GM12878 (cell line): Measurements from ENCODE around the gene NUDT5. TPM values are rescaled to one million over a fixed set of nuclear protein-coding genes. Genes with fewer than 3 reads are reported as not detected.

ENCODE experiments used
- ATAC-seq: fragments of 200-7000 bp; cut with Tn5 transposase; 3 replicates; pipeline ENCODE4 v1.9.1; 2020; ENCODE audit warnings: mild to moderate bottlenecking, moderate library complexity
- BruUV-seq: library from RNA; stranded (reverse); fragments of 400-500 nt; replicated peaks from 2 replicates; lab custom pipeline; 2021; lab: Mats Ljungman, UMichigan
- CTCF ChIA-PET: fragments of 300-600 bp; sonication (Branson Sonifier 250); formaldehyde crosslinking; extraction: SDS; loops from one replicate; lab custom pipeline; 2021; ENCODE audit warnings: inconsistent platforms; lab: Yijun Ruan, JAX
- POLR2A ChIA-PET: fragments of 350-600 bp; formaldehyde crosslinking; extraction: SDS; loops from one replicate; lab custom pipeline; 2021; ENCODE audit warnings: inconsistent platforms; lab: Charles Lee
- RAD21 ChIA-PET: fragments of 300-600 bp; sonication (Branson Sonifier 250); formaldehyde crosslinking; loops from one replicate; lab custom pipeline; 2023; ENCODE audit warnings: antibody characterized with exemption; ENCODE audit not compliant: unreplicated experiment; lab: Charles Lee
- SMC1A ChIA-PET: fragments of 300-600 bp; sonication (Branson Sonifier 250); formaldehyde crosslinking; loops from one replicate; lab custom pipeline; 2023; ENCODE audit not compliant: unreplicated experiment, uncharacterized antibody; lab: Charles Lee
- DNase-seq: peaks from one replicate; pipeline ENCODE4 v3.0.0-alpha.2; 2011; ENCODE audit warnings: low read depth, low spot score
- FAIRE-seq: peaks from 3 replicates; lab custom pipeline; 2011; peaks lifted over from hg19 to GRCh38; lab: Jason Lieb, UNC
- H2AFZ ChIP-seq: 2 replicates; pipeline ENCODE4 v1.6.0; 2011; ENCODE audit warnings: low read depth, low read length, control low read depth; ENCODE audit not compliant: control insufficient read depth
- H3K27ac ChIP-seq: 2 replicates; pipeline ENCODE4 v1.5.1; 2011; ENCODE audit warnings: control low read depth; ENCODE audit not compliant: control insufficient read depth, insufficient read depth
- H3K27me3 ChIP-seq, 2 experiments: replicated peaks in 1 of 2; 2 replicates each; pipeline versions ENCODE4 v1.6.0 to v1.6.1; 2011; ENCODE audit warnings: low read length in 1 of 2; ENCODE audit not compliant: control insufficient read depth in 2 of 2, insufficient read depth in 2 of 2
- H3K36me3 ChIP-seq, 2 experiments: 2 replicates each; pipeline ENCODE4 v1.5.1; 2011; ENCODE audit warnings: low read length in 1 of 2; ENCODE audit not compliant: control insufficient read depth in 2 of 2, insufficient read depth in 2 of 2
- H3K4me1 ChIP-seq: 2 replicates; pipeline ENCODE4 v1.6.1; 2011; ENCODE audit warnings: mild to moderate bottlenecking, low read length, moderate library complexity, mixed read lengths; ENCODE audit not compliant: control insufficient read depth, insufficient read depth
- H3K4me2 ChIP-seq: 2 replicates; pipeline ENCODE4 v1.6.0; 2011; ENCODE audit warnings: control low read depth; ENCODE audit not compliant: control insufficient read depth, insufficient read depth
- H3K4me3 ChIP-seq: fragments of 200-600 bp; sonication (generic); 2 replicates; pipeline ENCODE4 v1.5.1; 2016
- H3K79me2 ChIP-seq: 2 replicates; pipeline ENCODE4 v1.6.0; 2011; ENCODE audit warnings: low read length; ENCODE audit not compliant: control insufficient read depth, insufficient read depth
- H3K9ac ChIP-seq: 2 replicates; pipeline ENCODE4 v1.8.0; 2011; ENCODE audit warnings: low read length, control low read depth, mixed read lengths; ENCODE audit not compliant: control insufficient read depth, insufficient read depth
- H3K9me3 ChIP-seq: replicated peaks from 3 replicates; pipeline ENCODE4 v1.5.1; 2011; ENCODE audit warnings: mild to moderate bottlenecking, low read length; ENCODE audit not compliant: control insufficient read depth, insufficient read depth
- H4K20me1 ChIP-seq: 2 replicates; pipeline ENCODE4 v1.6.0; 2011; ENCODE audit not compliant: control insufficient read depth, insufficient read depth
- BCL11A ChIP-seq: IDR thresholded peaks from 2 replicates; pipeline ENCODE4 v1.6.1; 2011; ENCODE audit warnings: low read depth, low read length
- BCLAF1 ChIP-seq: fragments of 450-650 bp; IDR thresholded peaks from 2 replicates; pipeline ENCODE4 v1.6.1; 2017; ENCODE audit warnings: antibody characterized with exemption, mild to moderate bottlenecking, moderate library complexity
- CBX5 ChIP-seq: sonication (generic); IDR thresholded peaks from 2 replicates; pipeline ENCODE4 v1.6.1; 2016; ENCODE audit warnings: low read depth, moderate library complexity, mild to moderate bottlenecking, inconsistent platforms
- ELK1 ChIP-seq: IDR thresholded peaks from 2 replicates; pipeline ENCODE4 v1.6.1; 2012; ENCODE audit warnings: low read depth, low read length, improper control_type of control experiment
- MAX ChIP-seq: IDR thresholded peaks from 2 replicates; pipeline ENCODE4 v1.6.1; 2012; ENCODE audit warnings: low read depth, low read length, improper control_type of control experiment
- NKRF ChIP-seq: fragments of 450-650 bp; conservative IDR thresholded peaks from 2 replicates; pipeline ENCODE4 v1.6.1; 2017; ENCODE audit warnings: mild to moderate bottlenecking, moderate library complexity
- NR2C2 ChIP-seq: IDR thresholded peaks from 2 replicates; pipeline ENCODE4 v1.6.1; 2011; ENCODE audit warnings: borderline replicate concordance, low read depth; ENCODE audit not compliant: control insufficient read depth, insufficient read length
- RELA ChIP-seq: fragments of 450-650 bp; IDR thresholded peaks from 2 replicates; pipeline ENCODE4 v1.8.0; 2014; ENCODE audit warnings: borderline replicate concordance; ENCODE audit not compliant: partially characterized antibody
- RFX5 ChIP-seq: IDR thresholded peaks from 2 replicates; pipeline ENCODE4 v1.6.1; 2011; ENCODE audit warnings: low read depth, low read length, improper control_type of control experiment
- SP1 ChIP-seq: IDR thresholded peaks from one replicate; pipeline ENCODE4 v1.6.1; 2011; ENCODE audit warnings: low read depth, low read length
- STAT3 ChIP-seq: IDR thresholded peaks from 2 replicates; pipeline ENCODE4 v1.6.1; 2011; ENCODE audit warnings: low read depth, low read length, improper control_type of control experiment
- TCF7 ChIP-seq: IDR thresholded peaks from 2 replicates; pipeline ENCODE4 v1.6.1; 2014; ENCODE audit warnings: antibody characterized with exemption, borderline replicate concordance
- YBX1 ChIP-seq: fragments of 450-650 bp; IDR thresholded peaks from 2 replicates; pipeline ENCODE4 v1.6.1; 2016; ENCODE audit warnings: antibody characterized with exemption
- ZSCAN29 ChIP-seq: fragments of 450-650 bp; IDR thresholded peaks from 2 replicates; pipeline ENCODE4 v1.6.1; 2017; ENCODE audit warnings: mild to moderate bottlenecking, moderate library complexity
- WGBS: methylation state at CpG from one replicate; pipeline ENCODE4 v1.1.6; 2016; ENCODE audit warnings: low lambda C conversion rate; ENCODE audit not compliant: insufficient replicate concordance, insufficient coverage; ENCODE audit errors: missing lambda C conversion rate; 5-methylcytosine and 5-hydroxymethylcytosine counted together
- in situ Hi-C: fragments of 300-500 bp; cut with MboI; formaldehyde crosslinking; loops from 9 replicates; pipeline ENCODE4 v1.14.3; 2018; ENCODE audit warnings: mixed read lengths
- intact Hi-C: fragments of 100-400 bp; cut with micrococcal nuclease; formaldehyde crosslinking; loops from one replicate; pipeline ENCODE4 v1.14.2; 2022; ENCODE audit not compliant: unreplicated experiment
- polyA plus RNA-seq, 11 experiments: library from polyadenylated mRNA; depleted of rRNA in 4 of 11; unstranded in 6 of 11; stranded (reverse) in 5 of 11; fragments of >200 nt; fragmentation: Nextera tagmentation in 4 of 11; fragmentation: Illumina TruSeq in 1 of 11; extraction: Ambion mirVana in 4 of 11; extraction: Trizol in 1 of 11; gene quantifications; 1 replicate in 1 of 11; 2 replicates in 10 of 11; pipeline versions ENCODE4 v1.2.1 to v1.2.3, GENCODE V29; 2011 to 2016; ENCODE audit warnings: inconsistent platforms in 2 of 11, missing spikeins in 2 of 11, low read depth in 1 of 11
- total RNA-seq, 4 experiments: library from RNA; depleted of rRNA in 3 of 4; stranded (reverse); fragments of >200 nt in 3 of 4; fragmentation: Illumina TruSeq in 1 of 4; extraction: Trizol in 1 of 4; gene quantifications; 2 replicates each; pipeline versions ENCODE4 v1.2.1 to v1.2.3, GENCODE V29; 2013 to 2021
- TF ChIP-seq, protein P1 (sequence below): IDR thresholded peaks from 2 replicates; pipeline ENCODE4 v1.6.1; 2011; ENCODE audit warnings: low read depth, low read length, improper control_type of control experiment, borderline replicate concordance
- TF ChIP-seq, protein P2 (sequence below): IDR thresholded peaks from 2 replicates; pipeline ENCODE4 v1.6.1; 2011; ENCODE audit warnings: borderline replicate concordance, low read depth, mild to moderate bottlenecking, moderate library complexity, low read length; ENCODE audit not compliant: insufficient read depth, poor library complexity, severe bottlenecking

NUDT5 gene
- total and polyA plus RNA-seq, 10 of the 15 experiments (the other 5 are each of a cell fraction or from before 2014, with no cell fraction given) = 74.1 to 345 (median 153) TPM

- RAD21 ChIA-PET = no interaction called here
- 77% methylated on average over 3 of the region's 3 CpGs for WGBS
- POLR2A ChIA-PET = no interaction called here
- no peak overlapping the region for H3K27ac ChIP-seq
- H3K27me3 ChIP-seq = no peaks in the 10 kb centered on the region
- intact Hi-C loops (no loop called here), in situ Hi-C loops (no loop called here)
- peaks cover 4% of the 10 kb centered on the region; the same call in 1 of the 2 replicates for H4K20me1 ChIP-seq
- no peak for DNase-seq
- peaks cover 3% of the 10 kb centered on the region; the same call in 1 of the 2 replicates for H3K4me1 ChIP-seq
- FAIRE-seq = no peak
- H2AFZ ChIP-seq = no peak overlapping the region
- no peak overlapping the region for H3K4me3 ChIP-seq
- H3K79me2 ChIP-seq = peaks cover 50% of the 10 kb centered on the region
- BruUV-seq = no TSS peak
- ATAC-seq = no peak
- H3K4me2 ChIP-seq = no peak overlapping the region
- CTCF ChIA-PET = interaction anchor here (0.7 to 1.0 kb wide), 2 partner anchors 11 to 497 kb away, joined by 3 read pairs; no protein-coding TSS in a partner anchor
- SMC1A ChIA-PET = no interaction called here
- peaks cover 4 to 41% of the 10 kb centered on the region in 2 experiments for H3K36me3 ChIP-seq
- H3K9ac ChIP-seq = no peak overlapping the region
- no peaks in the 10 kb centered on the region for H3K9me3 ChIP-seq
- TF ChIP-seq BCL11A (no peak), YBX1 (no peak), ZSCAN29 (no peak), SP1 (no peak), RELA (no peak), ELK1 (no peak), NR2C2 (no peak), MAX (no peak), NKRF (no peak), TCF7 (no peak), CBX5 (no peak), BCLAF1 (no peak), RFX5 (no peak), STAT3 (no peak)
- TF ChIP-seq, protein P1, sequence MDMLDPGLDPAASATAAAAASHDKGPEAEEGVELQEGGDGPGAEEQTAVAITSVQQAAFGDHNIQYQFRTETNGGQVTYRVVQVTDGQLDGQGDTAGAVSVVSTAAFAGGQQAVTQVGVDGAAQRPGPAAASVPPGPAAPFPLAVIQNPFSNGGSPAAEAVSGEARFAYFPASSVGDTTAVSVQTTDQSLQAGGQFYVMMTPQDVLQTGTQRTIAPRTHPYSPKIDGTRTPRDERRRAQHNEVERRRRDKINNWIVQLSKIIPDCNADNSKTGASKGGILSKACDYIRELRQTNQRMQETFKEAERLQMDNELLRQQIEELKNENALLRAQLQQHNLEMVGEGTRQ = no peak
- TF ChIP-seq, protein P2, sequence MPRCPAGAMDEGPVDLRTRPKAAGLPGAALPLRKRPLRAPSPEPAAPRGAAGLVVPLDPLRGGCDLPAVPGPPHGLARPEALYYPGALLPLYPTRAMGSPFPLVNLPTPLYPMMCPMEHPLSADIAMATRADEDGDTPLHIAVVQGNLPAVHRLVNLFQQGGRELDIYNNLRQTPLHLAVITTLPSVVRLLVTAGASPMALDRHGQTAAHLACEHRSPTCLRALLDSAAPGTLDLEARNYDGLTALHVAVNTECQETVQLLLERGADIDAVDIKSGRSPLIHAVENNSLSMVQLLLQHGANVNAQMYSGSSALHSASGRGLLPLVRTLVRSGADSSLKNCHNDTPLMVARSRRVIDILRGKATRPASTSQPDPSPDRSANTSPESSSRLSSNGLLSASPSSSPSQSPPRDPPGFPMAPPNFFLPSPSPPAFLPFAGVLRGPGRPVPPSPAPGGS = no peak
These were observed 9.4 kb upstream of the NUDT5 start for GRCh38 chr10:12205082-12205481.
